GM12878 (cell line): Measurements from ENCODE around the gene IL36B.

Experiments used
- ATF7 ChIP-seq: fragments of 450-650 bp; IDR thresholded peaks from 2 replicates; pipeline ENCODE4 v1.6.1; 2016; ENCODE audit warnings: low read depth, mild to moderate bottlenecking
- CEBPB ChIP-seq, 2 experiments: fragments of 150-350 bp in 1 of 2; IDR thresholded peaks; 2 replicates each; pipeline ENCODE4 v1.6.1; 2012 to 2014; ENCODE audit warnings: low read depth in 2 of 2, low read length in 2 of 2, borderline replicate concordance in 1 of 2, inconsistent platforms in 1 of 2
- CTCF ChIP-seq, 3 experiments: IDR thresholded peaks in 2 of 3; conservative IDR thresholded peaks in 1 of 3; 2 replicates each; pipeline ENCODE4 v1.5.1; 2011; ENCODE audit warnings: low read depth in 3 of 3, low read length in 3 of 3, mild to moderate bottlenecking in 3 of 3, control low read depth in 2 of 3, moderate library complexity in 2 of 3, inconsistent platforms in 1 of 3, mixed read lengths in 1 of 3; ENCODE audit not compliant: control insufficient read depth in 2 of 3, insufficient read depth in 1 of 3; ENCODE audit errors: extremely low read depth in 1 of 3
- E4F1 ChIP-seq: fragments of 450-650 bp; IDR thresholded peaks from 2 replicates; pipeline ENCODE4 v1.6.1; 2018; ENCODE audit warnings: borderline replicate concordance, mild to moderate bottlenecking; ENCODE audit not compliant: partially characterized antibody
- EP300 ChIP-seq, 2 experiments: fragments of 150-350 bp in 1 of 2; IDR thresholded peaks; 2 replicates each; pipeline ENCODE4 v1.6.1; 2011 to 2012; ENCODE audit warnings: low read depth in 2 of 2, low read length in 2 of 2, borderline replicate concordance in 1 of 2, improper control_type of control experiment in 1 of 2, inconsistent platforms in 1 of 2; ENCODE audit not compliant: control insufficient read depth in 1 of 2
- EZH2 ChIP-seq: IDR thresholded peaks from 2 replicates; pipeline ENCODE4 v1.6.1; 2012; ENCODE audit warnings: low read depth, mild to moderate bottlenecking, control low read depth, inconsistent platforms, low read length, borderline replicate concordance; ENCODE audit not compliant: control insufficient read depth
- IKZF1 ChIP-seq: fragments of 450-650 bp; conservative IDR thresholded peaks from 2 replicates; pipeline ENCODE4 v1.6.1; 2017; ENCODE audit warnings: antibody characterized with exemption, mild to moderate bottlenecking
- PML ChIP-seq: IDR thresholded peaks from 2 replicates; pipeline ENCODE4 v1.6.1; 2012; ENCODE audit warnings: low read length, inconsistent platforms
- POLR2A ChIP-seq: IDR thresholded peaks from 2 replicates; pipeline ENCODE4 v1.6.1; 2011; ENCODE audit warnings: low read depth, mild to moderate bottlenecking, low read length
- POLR2AphosphoS5 ChIP-seq: IDR thresholded peaks from 2 replicates; pipeline ENCODE4 v1.6.1; 2011; ENCODE audit warnings: mild to moderate bottlenecking, low read length, inconsistent platforms
- RB1 ChIP-seq: fragments of 450-650 bp; formaldehyde crosslinking; IDR thresholded peaks from 2 replicates; pipeline ENCODE4 v1.6.1; 2017; ENCODE audit warnings: mild to moderate bottlenecking, borderline replicate concordance
- TARDBP ChIP-seq: IDR thresholded peaks from 2 replicates; pipeline ENCODE4 v1.6.1; 2016; ENCODE audit warnings: borderline replicate concordance
- ZBED1 ChIP-seq: IDR thresholded peaks from 2 replicates; pipeline ENCODE4 v1.6.1; 2016; ENCODE audit warnings: borderline replicate concordance
- TF ChIP-seq, protein P1 (sequence below): fragments of 450-650 bp; IDR thresholded peaks from 2 replicates; pipeline ENCODE4 v1.6.1; 2017; ENCODE audit warnings: mild to moderate bottlenecking

GRCh38 chr2:113028112-113028511 lies 24.6 kb downstream of the IL36B start:
- TF ChIP-seq CTCF (IDR thresholded peaks at IDR 0.05 in 2 of 3, conservative IDR thresholded peaks at IDR 0.05 in 1 of 3; ENCODE audit: control insufficient read depth in 2 of 3, extremely low read depth in 1 of 3, insufficient read depth in 1 of 3, low read depth in 3 of 3, low read length in 3 of 3) (no peak), RB1 (no peak), E4F1 (no peak), CEBPB (IDR thresholded peaks at IDR 0.05; ENCODE audit: borderline replicate concordance in 1 of 2, low read depth in 2 of 2, low read length in 2 of 2) (no peak), TARDBP (no peak), EP300 (IDR thresholded peaks at IDR 0.05; ENCODE audit: borderline replicate concordance in 1 of 2, control insufficient read depth in 1 of 2, low read depth in 2 of 2, low read length in 2 of 2) (no peak), POLR2AphosphoS5 (no peak), EZH2 (no peak), POLR2A (no peak), PML (no peak), ATF7 (no peak), ZBED1 (no peak), IKZF1 (no peak)
- TF ChIP-seq, protein P1, sequence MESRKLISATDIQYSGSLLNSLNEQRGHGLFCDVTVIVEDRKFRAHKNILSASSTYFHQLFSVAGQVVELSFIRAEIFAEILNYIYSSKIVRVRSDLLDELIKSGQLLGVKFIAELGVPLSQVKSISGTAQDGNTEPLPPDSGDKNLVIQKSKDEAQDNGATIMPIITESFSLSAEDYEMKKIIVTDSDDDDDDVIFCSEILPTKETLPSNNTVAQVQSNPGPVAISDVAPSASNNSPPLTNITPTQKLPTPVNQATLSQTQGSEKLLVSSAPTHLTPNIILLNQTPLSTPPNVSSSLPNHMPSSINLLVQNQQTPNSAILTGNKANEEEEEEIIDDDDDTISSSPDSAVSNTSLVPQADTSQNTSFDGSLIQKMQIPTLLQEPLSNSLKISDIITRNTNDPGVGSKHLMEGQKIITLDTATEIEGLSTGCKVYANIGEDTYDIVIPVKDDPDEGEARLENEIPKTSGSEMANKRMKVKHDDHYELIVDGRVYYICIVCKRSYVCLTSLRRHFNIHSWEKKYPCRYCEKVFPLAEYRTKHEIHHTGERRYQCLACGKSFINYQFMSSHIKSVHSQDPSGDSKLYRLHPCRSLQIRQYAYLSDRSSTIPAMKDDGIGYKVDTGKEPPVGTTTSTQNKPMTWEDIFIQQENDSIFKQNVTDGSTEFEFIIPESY, result no peak
